SIG-M5 treated with dmso at 0.1 percent for 504 hours (cell line): ENCODE data around the gene MARCHF7.

Source experiments
- DNase-seq: peaks from one replicate; lab custom pipeline; 2025; ENCODE audit not compliant: unreplicated experiment; lab: John Stamatoyannopoulos, UW

MARCHF7 gene

DNA sequence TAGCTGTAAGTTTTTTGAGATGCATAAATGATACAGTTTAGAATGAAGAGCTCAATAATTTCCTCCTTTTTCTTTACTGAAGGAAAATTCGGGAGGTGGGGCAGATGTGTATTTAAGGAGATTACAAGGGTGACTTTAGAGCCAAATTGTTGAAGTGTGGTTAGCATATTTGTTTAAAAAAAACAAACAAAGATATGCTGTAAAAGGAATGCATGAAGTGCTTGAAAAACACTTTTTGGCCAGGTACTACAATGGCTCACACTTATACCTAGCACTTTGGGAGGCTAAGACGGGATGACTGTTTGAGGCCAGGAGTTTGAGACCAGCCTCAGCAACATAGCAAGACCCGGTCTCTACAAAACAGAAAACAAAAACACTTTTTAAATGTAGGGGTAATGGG, 47.3 kb downstream of the MARCHF7 start:
- DNase-seq, result no peak

DNA sequence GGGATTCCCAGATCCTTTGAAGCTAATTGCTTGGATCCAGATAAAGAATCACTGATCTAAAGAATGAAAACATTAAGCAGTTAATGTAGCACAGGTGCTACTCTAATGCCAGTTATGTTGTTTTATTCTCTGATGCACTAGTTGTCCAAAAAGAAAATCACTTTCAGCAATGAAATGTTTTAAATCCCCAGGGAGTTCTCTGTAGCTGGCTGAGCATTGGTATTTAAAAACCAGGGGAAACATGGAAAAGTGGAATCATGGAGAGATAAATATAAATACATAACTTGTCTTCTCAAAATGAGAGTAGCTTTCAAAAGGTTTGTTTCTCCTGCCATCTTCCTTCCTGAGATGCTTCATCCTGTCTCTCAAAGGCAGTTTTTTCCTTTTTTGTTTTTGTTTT, 48.0 kb downstream of the MARCHF7 start:
- DNase-seq, result no peak

DNA sequence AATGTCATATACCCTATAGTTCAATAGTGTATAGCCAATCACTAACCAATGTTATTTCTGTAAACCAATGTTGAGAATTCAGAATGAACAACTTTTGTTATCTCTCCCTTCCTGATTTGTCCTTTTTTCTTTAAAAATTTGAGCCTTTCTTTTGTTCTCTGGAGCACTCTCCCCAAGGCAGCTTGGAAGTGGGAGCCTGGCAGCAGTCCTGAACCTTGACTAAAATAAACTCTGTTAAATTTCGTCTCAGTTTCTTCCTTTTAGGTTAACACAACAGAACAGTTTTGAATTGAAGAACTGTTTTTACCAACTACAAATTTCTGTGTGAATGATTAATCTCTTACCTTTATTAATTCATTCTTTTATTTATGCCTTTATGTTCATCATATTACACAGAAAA, 49.8 kb downstream of the MARCHF7 start:
- no peak for DNase-seq
